Natural killer cell (primary cell): ENCODE measurements around the gene MYH6. TPM values are rescaled to one million over a fixed set of nuclear protein-coding genes. Genes with fewer than 3 reads are reported as not detected.

Source experiments
- ATAC-seq, 3 donors: fragments of 150-1000 bp in 2 of 3; fragments of 200-7000 bp in 1 of 3; cut with Tn5 transposase; 1 replicate in 1 of 3; 2 replicates in 2 of 3; pipeline ENCODE4 v1.10.0; 2021; ENCODE audit warnings: mild to moderate bottlenecking in 2 of 3, moderate library complexity in 2 of 3
- DNase-seq, 2 donors: peaks; one replicate each; pipeline versions ENCODE4 v3.0.0 to v3.0.0-alpha.2; 2013 to 2021; ENCODE audit warnings: mixed read lengths in 1 of 2
- H3K27ac ChIP-seq: one replicate; pipeline ENCODE4 v1.5.1; 2013; ENCODE audit warnings: mild to moderate bottlenecking, low read length
- H3K27me3 ChIP-seq: one replicate; pipeline ENCODE4 v1.6.1; 2013; ENCODE audit warnings: low read length; ENCODE audit not compliant: control insufficient read depth, insufficient read depth
- H3K36me3 ChIP-seq: one replicate; pipeline ENCODE4 v1.6.1; 2013; ENCODE audit warnings: low read length; ENCODE audit not compliant: control insufficient read depth, insufficient read depth
- H3K4me1 ChIP-seq: one replicate; pipeline ENCODE4 v1.6.1; 2013; ENCODE audit warnings: low read length; ENCODE audit not compliant: control insufficient read depth, insufficient read depth
- H3K4me3 ChIP-seq: one replicate; pipeline ENCODE4 v1.5.1; 2013; ENCODE audit warnings: low read length
- H3K9me3 ChIP-seq: one replicate; pipeline ENCODE4 v1.6.1; 2013; ENCODE audit warnings: low read length; ENCODE audit not compliant: control insufficient read depth, insufficient read depth
- H3K27ac Mint-ChIP-seq, 2 donors: one replicate each; pipeline ENCODE4 v1.8.0; 2022; ENCODE audit warnings: mild to moderate bottlenecking in 2 of 2, mixed read lengths in 2 of 2, moderate library complexity in 1 of 2
- H3K27me3 Mint-ChIP-seq, 2 donors: one replicate each; pipeline ENCODE4 v1.8.0; 2022; ENCODE audit warnings: low read depth in 2 of 2, mixed read lengths in 2 of 2
- H3K36me3 Mint-ChIP-seq: one replicate; pipeline ENCODE4 v1.8.0; 2022; ENCODE audit warnings: mixed read lengths
- H3K4me1 Mint-ChIP-seq, 2 donors: one replicate each; pipeline ENCODE4 v1.8.0; 2022; ENCODE audit warnings: mixed read lengths in 2 of 2
- H3K4me3 Mint-ChIP-seq: one replicate; pipeline ENCODE4 v1.8.0; 2022; ENCODE audit warnings: mild to moderate bottlenecking, moderate library complexity, mixed read lengths
- H3K9me3 Mint-ChIP-seq, 2 donors: one replicate each; pipeline ENCODE4 v1.8.0; 2022; ENCODE audit warnings: mixed read lengths in 2 of 2
- CTCF ChIP-seq: fragments of 200-600 bp; IDR thresholded peaks from one replicate; pipeline ENCODE4 v1.8.0; 2022; ENCODE audit warnings: antibody characterized with exemption
- WGBS: methylation state at CpG from one replicate; pipeline ENCODE4 v1.1.7; 2013; ENCODE audit warnings: missing lambda C conversion rate; ENCODE audit not compliant: insufficient coverage; 5-methylcytosine and 5-hydroxymethylcytosine counted together
- intact Hi-C: fragments of 100-400 bp; cut with micrococcal nuclease; formaldehyde crosslinking; loops from one replicate; pipeline ENCODE4 v1.14.2; 2022
- total RNA-seq, 4 donors: library from RNA; stranded (reverse); fragments of 120-200 nt in 1 of 4; gene quantifications; one replicate each; pipeline versions ENCODE4 v1.2.3 to v1.2.4, GENCODE V29; 2013 to 2022

Gene MYH6
- total RNA-seq, 3 donors from 2014 or later (not counting 1 experiment from before 2014, with no cell fraction given) = not detected

DNA sequence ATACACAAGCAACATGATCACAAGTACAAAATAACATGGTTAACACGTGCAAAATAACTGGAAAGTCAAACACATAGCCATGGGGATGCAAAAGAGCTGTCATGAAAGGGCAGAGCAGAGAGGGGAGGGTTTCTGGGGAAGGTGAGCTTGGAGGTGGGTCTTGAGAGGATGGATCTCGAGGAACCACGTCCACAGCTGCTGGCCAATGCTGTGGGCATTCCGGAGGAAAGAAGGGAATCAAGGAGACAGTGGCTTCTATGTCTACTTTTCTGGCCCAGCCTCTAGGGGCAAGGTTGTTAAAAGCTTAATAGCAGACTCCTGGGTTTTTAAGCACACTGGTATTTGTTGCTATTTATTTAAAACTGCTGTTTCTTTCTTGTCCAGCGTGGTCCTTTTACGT is 35.8 kb upstream of the MYH6 start:
- Histone ChIP-seq H3K27me3 (no peaks in the 10 kb centered on the region), H3K9me3 (no peaks in the 10 kb centered on the region), H3K27ac (no peak overlapping the region), H3K4me3 (no peak overlapping the region), H3K4me1 (no peaks in the 10 kb centered on the region), H3K36me3 (no peaks in the 10 kb centered on the region)
- Mint-ChIP-seq H3K4me1 (no peaks in the 10 kb centered on the region), H3K9me3 (no peaks in the 10 kb centered on the region), H3K27ac (no peak overlapping the region), H3K27me3 (peaks cover 10 to 18% of the 10 kb centered on the region in 2 donors), H3K4me3 (no peak overlapping the region), H3K36me3 (no peaks in the 10 kb centered on the region)
- ATAC-seq (no peak), DNase-seq (no peak)
- intact Hi-C loops = no loop called here
- 76% methylated on average over 6 of the region's 6 CpGs for WGBS
- no peak for TF ChIP-seq CTCF

- 86% methylated on average over 11 of the region's 11 CpGs for WGBS
- H3K4me1 ChIP-seq = no peaks in the 10 kb centered on the region
- no peaks in the 10 kb centered on the region for H3K27me3 ChIP-seq
- Mint-ChIP-seq H3K9me3 (no peaks in the 10 kb centered on the region), H3K36me3 (no peaks in the 10 kb centered on the region), H3K27me3 (peaks cover 10 to 18% of the 10 kb centered on the region in 2 donors), H3K4me3 (no peak overlapping the region), H3K4me1 (peaks cover 0 to under 1% of the 10 kb centered on the region in 2 donors), H3K27ac (no peak overlapping the region)
- no peaks in the 10 kb centered on the region for H3K36me3 ChIP-seq
- no peaks in the 10 kb centered on the region for H3K9me3 ChIP-seq
- ATAC-seq (no peak), DNase-seq (no peak)
- no peak overlapping the region for H3K4me3 ChIP-seq
- H3K27ac ChIP-seq = no peak overlapping the region
- intact Hi-C loops = no loop called here
- no peak for TF ChIP-seq CTCF
Measured at GRCh38 chr14:23443411-23443812, 35.3 kb upstream of the MYH6 start.

DNA sequence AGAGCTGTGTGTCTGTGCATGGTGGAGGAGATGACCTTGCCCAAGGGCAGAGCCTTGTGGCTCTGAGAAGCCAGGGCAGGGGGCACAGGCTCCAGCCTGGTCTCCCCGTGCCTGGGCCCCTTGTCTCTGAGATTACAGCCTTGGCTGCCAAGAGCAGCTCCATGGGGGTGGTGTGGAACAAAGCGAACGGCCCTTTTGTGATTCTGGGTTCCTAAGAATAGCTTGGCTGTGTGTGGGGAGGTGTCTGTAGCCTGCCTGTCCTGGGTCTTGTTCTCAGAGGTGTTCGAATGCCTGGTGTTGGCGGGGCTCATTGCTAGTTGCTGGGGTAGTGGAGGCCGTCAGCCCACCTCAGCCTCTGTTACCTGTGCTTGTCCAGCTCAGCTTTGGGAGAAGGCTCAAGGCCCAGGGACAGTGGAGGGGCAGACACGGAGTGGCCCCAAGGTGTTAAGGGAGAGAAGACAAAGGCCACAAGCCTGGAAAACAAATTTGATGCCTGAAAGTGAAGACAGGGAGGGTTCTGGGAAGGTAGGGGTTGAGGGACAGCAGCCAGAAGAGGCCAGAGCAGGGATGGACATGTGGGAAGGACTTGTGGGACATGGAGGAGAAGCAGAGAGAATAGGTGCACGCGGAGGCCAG is 34.8 kb upstream of the MYH6 start:
- no peak for TF ChIP-seq CTCF
- WGBS = 78% methylated on average over 9 of the region's 9 CpGs
- no peak for ATAC-seq
- no peak for DNase-seq
- intact Hi-C loops = no loop called here
- Mint-ChIP-seq H3K27ac (no peak overlapping the region), H3K9me3 (no peaks in the 10 kb centered on the region), H3K36me3 (no peaks in the 10 kb centered on the region), H3K4me1 (peaks cover 0 to 6% of the 10 kb centered on the region in 2 donors), H3K27me3 (peaks cover 10 to 13% of the 10 kb centered on the region in 2 donors), H3K4me3 (no peak overlapping the region)
- Histone ChIP-seq H3K4me3 (no peak overlapping the region), H3K27me3 (no peaks in the 10 kb centered on the region), H3K9me3 (no peaks in the 10 kb centered on the region), H3K36me3 (no peaks in the 10 kb centered on the region), H3K4me1 (no peaks in the 10 kb centered on the region), H3K27ac (no peak overlapping the region)

- intact Hi-C loops = no loop called here
Measured at GRCh38 chr14:23441076-23441475, 33.0 kb upstream of the MYH6 start.

More at GRCh38 chr14:23441076-23441475, 33.0 kb upstream of the MYH6 start:
- H3K4me1 Mint-ChIP-seq = peaks cover 0 to 6% of the 10 kb centered on the region in 2 donors
- H3K36me3 ChIP-seq = no peaks in the 10 kb centered on the region
- ATAC-seq (no peak), DNase-seq (no peak)
- no peak overlapping the region for H3K4me3 Mint-ChIP-seq
- no peak for TF ChIP-seq CTCF
- no peaks in the 10 kb centered on the region for H3K27me3 ChIP-seq
- 60% methylated on average over 1 of the region's 1 CpG for WGBS
- no peaks in the 10 kb centered on the region for H3K9me3 Mint-ChIP-seq
- no peaks in the 10 kb centered on the region for H3K4me1 ChIP-seq
- no peaks in the 10 kb centered on the region for H3K9me3 ChIP-seq
- H3K27ac ChIP-seq = no peak overlapping the region
- no peaks in the 10 kb centered on the region for H3K36me3 Mint-ChIP-seq
- H3K4me3 ChIP-seq = no peak overlapping the region
- H3K27me3 Mint-ChIP-seq = peaks cover 10 to 13% of the 10 kb centered on the region in 2 donors
- H3K27ac Mint-ChIP-seq = no peak overlapping the region
